Uterus (tissue), 4 donors: ENCODE measurements around the gene B3GNT9. TPM values are rescaled to one million over a fixed set of nuclear protein-coding genes. Genes with fewer than 3 reads are reported as not detected.

Source experiments
- DNase-seq, 2 donors: peaks; one replicate each; pipeline ENCODE4 v3.0.0-alpha.2; 2019 to 2020
- H3K27ac ChIP-seq, 2 donors: fragments of 200-600 bp; sonication (generic); 1 replicate in 1 of 2; 2 replicates in 1 of 2; pipeline ENCODE4 v1.5.1; 2016 to 2018
- H3K27me3 ChIP-seq, 2 donors: fragments of 200-600 bp; sonication (generic); one replicate each; pipeline ENCODE4 v1.5.1; 2018 to 2019; ENCODE audit warnings: control low read depth in 1 of 2
- H3K36me3 ChIP-seq, 2 donors: fragments of 200-600 bp; sonication (generic); one replicate each; pipeline ENCODE4 v1.5.1; 2019; ENCODE audit warnings: control low read depth in 1 of 2
- H3K4me1 ChIP-seq, 2 donors: fragments of 200-600 bp; sonication (generic); one replicate each; pipeline ENCODE4 v1.5.1; 2018 to 2019; ENCODE audit warnings: control low read depth in 1 of 2
- H3K4me3 ChIP-seq, 2 donors: fragments of 200-600 bp; sonication (generic); 1 replicate in 1 of 2; 2 replicates in 1 of 2; pipeline ENCODE4 v1.5.1; 2018 to 2019; ENCODE audit warnings: mild to moderate bottlenecking in 1 of 2
- H3K9me3 ChIP-seq, 2 donors: fragments of 200-600 bp; sonication (generic); one replicate each; pipeline ENCODE4 v1.5.1; 2019; ENCODE audit warnings: control low read depth in 1 of 2
- POLR2A ChIP-seq, 2 donors: fragments of 450-650 bp; IDR thresholded peaks; one replicate each; pipeline ENCODE4 v1.6.1; 2016; ENCODE audit warnings: antibody characterized with exemption in 2 of 2, mild to moderate bottlenecking in 1 of 2, moderate library complexity in 1 of 2
- intact Hi-C: fragments of 100-400 bp; cut with DNase I; formaldehyde crosslinking; loops from one replicate; pipeline ENCODE4 v1.15.1; 2023; ENCODE audit warnings: low total_unique reads
- total RNA-seq, 4 donors: library from RNA; depleted of rRNA in 3 of 4; stranded (reverse); fragments of >200 nt in 3 of 4; gene quantifications; one replicate each; pipeline versions ENCODE4 v1.1.0 to v1.2.4, GENCODE V29; 2014 to 2023
- TF ChIP-seq, protein P1 (sequence below), 4 experiments: fragments of 200-600 bp in 2 of 4; fragments of 450-650 bp in 2 of 4; sonication (generic) in 2 of 4; IDR thresholded peaks; one replicate each; pipeline ENCODE4 v1.5.1; 2016 to 2019; ENCODE audit warnings: antibody characterized with exemption in 4 of 4, mild to moderate bottlenecking in 2 of 4, moderate library complexity in 1 of 4
- donor health status: DM: yes; HTN: yes; CAD: no.

The B3GNT9 gene
- total RNA-seq, 4 donors from 2014 or later: 2.4 to 40.1 (median 15.1) TPM

DNA sequence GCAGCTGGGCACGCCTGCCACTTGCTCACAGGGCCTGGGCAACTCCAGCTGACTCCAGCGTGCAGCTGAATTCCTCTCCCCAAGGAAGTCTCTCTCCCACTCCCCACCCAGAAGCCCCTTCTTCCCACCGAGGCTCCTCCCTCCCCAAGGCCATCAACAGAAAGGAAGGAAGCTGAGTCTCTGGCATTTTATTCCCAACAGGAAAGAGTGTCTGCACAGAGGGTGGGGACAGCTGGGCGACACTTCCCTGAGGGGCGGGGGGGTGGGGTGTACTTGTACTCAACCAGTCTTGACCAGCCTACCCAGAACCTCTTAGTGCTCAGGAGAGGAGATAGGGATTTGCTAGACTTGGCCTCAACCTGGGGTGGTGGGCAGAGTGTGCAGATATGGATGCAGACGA, 39.2 kb upstream of the B3GNT9 start, which contains the start of gene EXOC3L1:
Gene EXOC3L1, minus strand, starts transcription at position 96 of the 400 bp plus-strand sequence. CDS start 460 bp downstream, outside the sequence.
- intact Hi-C loops: no loop called here
- no peak for TF ChIP-seq POLR2A (IDR thresholded peaks at IDR 0.05)
- TF ChIP-seq, protein P1, sequence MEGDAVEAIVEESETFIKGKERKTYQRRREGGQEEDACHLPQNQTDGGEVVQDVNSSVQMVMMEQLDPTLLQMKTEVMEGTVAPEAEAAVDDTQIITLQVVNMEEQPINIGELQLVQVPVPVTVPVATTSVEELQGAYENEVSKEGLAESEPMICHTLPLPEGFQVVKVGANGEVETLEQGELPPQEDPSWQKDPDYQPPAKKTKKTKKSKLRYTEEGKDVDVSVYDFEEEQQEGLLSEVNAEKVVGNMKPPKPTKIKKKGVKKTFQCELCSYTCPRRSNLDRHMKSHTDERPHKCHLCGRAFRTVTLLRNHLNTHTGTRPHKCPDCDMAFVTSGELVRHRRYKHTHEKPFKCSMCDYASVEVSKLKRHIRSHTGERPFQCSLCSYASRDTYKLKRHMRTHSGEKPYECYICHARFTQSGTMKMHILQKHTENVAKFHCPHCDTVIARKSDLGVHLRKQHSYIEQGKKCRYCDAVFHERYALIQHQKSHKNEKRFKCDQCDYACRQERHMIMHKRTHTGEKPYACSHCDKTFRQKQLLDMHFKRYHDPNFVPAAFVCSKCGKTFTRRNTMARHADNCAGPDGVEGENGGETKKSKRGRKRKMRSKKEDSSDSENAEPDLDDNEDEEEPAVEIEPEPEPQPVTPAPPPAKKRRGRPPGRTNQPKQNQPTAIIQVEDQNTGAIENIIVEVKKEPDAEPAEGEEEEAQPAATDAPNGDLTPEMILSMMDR (IDR thresholded peaks at IDR 0.05): no peak
- Histone ChIP-seq H3K4me1 (peaks cover 9 to 11% of the 10 kb centered on the region in 2 donors), H3K27ac (no peak within 1 kb of the TSS), H3K36me3 (no peaks in the 10 kb centered on the region), H3K27me3 (no peaks in the 10 kb centered on the region), H3K4me3 (no peak within 1 kb of the TSS), H3K9me3 (no peaks in the 10 kb centered on the region)
- no peak for DNase-seq

DNA sequence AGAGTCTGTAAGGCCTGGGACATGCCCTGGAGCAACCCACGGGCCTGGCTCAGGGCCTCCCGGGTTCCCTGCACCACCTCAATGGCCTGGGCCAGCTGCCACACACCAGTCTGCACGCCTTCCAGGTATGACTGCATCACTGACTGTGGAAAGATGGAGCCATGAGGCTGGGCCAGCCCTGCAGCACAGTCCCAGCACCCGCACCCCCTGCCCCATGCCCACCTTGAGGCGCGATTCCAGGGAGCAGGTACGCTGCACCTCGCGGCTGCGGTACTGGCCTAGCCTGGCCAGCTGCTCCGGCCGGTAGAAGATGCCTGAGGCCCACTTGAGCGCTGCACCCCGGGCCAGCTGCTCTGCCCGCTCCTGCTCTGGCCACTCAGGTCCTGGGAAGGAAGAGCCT, 38.0 kb upstream of the B3GNT9 start:
- Histone ChIP-seq H3K4me1 (peaks cover 11 to 18% of the 10 kb centered on the region in 2 donors), H3K27me3 (no peaks in the 10 kb centered on the region), H3K9me3 (no peaks in the 10 kb centered on the region), H3K27ac (no peak overlapping the region), H3K4me3 (no peak overlapping the region), H3K36me3 (no peaks in the 10 kb centered on the region)
- TF ChIP-seq, protein P1 (IDR thresholded peaks at IDR 0.05): no peak
- TF ChIP-seq POLR2A (IDR thresholded peaks at IDR 0.05): no peak
- intact Hi-C loops: no loop called here
- DNase-seq: no peak

DNA sequence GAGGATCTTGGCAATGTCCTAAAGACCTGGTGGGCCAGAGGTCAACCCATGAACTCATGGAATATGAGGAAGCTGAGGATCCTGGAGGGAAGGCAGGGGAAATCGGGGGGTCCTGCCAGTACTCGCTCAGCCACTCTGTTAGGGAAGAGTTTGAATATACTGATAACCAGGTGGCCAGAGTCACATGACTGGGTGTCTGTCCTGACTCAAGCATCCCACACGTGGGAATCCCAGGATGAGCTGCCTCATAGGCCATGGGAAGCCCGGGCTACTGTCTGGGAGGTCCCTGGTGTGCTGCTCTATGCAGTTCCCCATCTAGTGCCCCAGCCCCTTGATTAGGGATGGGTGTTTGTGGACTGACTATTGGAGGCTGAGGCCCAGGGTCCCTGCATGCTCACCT, 37.5 kb upstream of the B3GNT9 start:
- TF ChIP-seq, protein P1 (IDR thresholded peaks at IDR 0.05): no peak
- no peak for TF ChIP-seq POLR2A (IDR thresholded peaks at IDR 0.05)
- Histone ChIP-seq H3K27me3 (no peaks in the 10 kb centered on the region), H3K9me3 (no peaks in the 10 kb centered on the region), H3K36me3 (no peaks in the 10 kb centered on the region), H3K27ac (no peak overlapping the region), H3K4me1 (peaks cover 7 to 17% of the 10 kb centered on the region in 2 donors), H3K4me3 (no peak overlapping the region)
- intact Hi-C loops: no loop called here
- no peak for DNase-seq

DNA sequence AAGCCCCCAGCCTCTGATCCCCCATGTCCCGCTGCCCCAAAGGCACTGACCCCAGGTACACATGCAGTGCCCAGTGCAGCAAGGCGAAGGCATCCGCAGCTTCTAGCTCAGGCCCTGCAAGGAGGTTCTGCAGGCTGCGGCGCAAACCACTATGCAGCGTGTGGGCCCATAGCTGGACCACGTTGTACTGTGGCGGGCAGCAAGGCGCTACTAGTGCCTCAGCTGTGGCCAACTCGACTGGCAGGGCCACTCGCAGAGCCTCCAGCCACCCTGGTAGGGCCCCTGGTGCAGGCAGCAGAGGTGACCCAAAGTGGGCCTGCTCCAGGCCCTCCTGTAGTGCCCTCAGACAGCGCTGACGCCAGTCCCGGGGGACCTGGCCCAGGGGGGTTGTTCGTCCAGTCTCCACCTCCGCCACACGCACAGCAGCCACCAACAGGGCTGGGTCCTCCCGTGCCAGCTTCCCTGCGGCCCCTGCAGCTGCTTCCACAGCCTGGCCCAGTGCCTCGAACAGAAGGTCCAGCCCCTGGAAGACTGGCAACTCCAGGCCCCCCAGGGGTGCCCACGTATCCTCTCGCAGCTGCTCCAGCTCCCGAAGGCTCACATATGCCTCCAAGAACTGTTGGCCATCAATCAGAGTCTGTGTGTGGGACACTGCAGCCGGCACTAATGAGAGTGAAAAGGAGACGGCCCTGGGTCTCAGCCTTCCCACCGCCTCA, 36.5 kb upstream of the B3GNT9 start:
- no peak for DNase-seq
- Histone ChIP-seq H3K4me3 (no peak overlapping the region), H3K27ac (no peak overlapping the region), H3K36me3 (no peaks in the 10 kb centered on the region), H3K27me3 (no peaks in the 10 kb centered on the region), H3K9me3 (no peaks in the 10 kb centered on the region), H3K4me1 (peaks cover 0 to 9% of the 10 kb centered on the region in 2 donors)
- intact Hi-C loops: no loop called here
- TF ChIP-seq POLR2A (IDR thresholded peaks at IDR 0.05): no peak
- TF ChIP-seq, protein P1 (IDR thresholded peaks at IDR 0.05): no peak

DNA sequence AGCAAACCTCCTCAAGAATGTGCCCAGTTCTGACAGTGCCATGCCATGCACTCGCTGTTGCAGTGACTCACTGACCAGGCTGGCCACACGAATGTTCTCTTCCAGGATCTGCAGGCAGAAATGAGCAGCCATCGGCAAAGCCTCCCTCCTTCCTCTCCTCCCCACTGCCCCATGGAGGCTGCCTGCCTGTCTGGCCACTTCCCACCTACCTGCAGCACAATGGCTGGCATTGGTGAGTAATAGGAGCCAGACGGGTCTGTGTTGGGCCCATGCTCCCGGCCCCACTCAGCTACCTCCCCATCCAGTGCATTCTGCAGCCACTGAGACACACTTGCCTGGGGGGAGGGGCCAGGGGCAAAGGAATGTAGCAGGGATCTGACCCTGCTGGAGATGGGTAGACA, 35.8 kb upstream of the B3GNT9 start:
- H3K4me1 ChIP-seq: peaks cover 0 to 9% of the 10 kb centered on the region in 2 donors
- intact Hi-C loops: no loop called here
- H3K27ac ChIP-seq: no peak overlapping the region
- no peaks in the 10 kb centered on the region for H3K36me3 ChIP-seq
- DNase-seq: no peak
- no peaks in the 10 kb centered on the region for H3K9me3 ChIP-seq
- TF ChIP-seq, protein P1 (IDR thresholded peaks at IDR 0.05): no peak
- TF ChIP-seq POLR2A (IDR thresholded peaks at IDR 0.05): no peak
- H3K27me3 ChIP-seq: no peaks in the 10 kb centered on the region
- H3K4me3 ChIP-seq: no peak overlapping the region
